Activated T-cell treated with anti-CD3 and anti-CD28 coated beads for 24 hours (primary cell): ENCODE data around the gene CLP1.
"Not testable (repeated sequence)": the region's sequence is repeated elsewhere in the genome, so short reads cannot be mapped to it uniquely, and the experiment has no call there.

Source experiments
- DNase-seq: peaks from one replicate; pipeline ENCODE4 v3.0.0-alpha.2; 2020; ENCODE audit warnings: low read depth

Gene CLP1

DNA sequence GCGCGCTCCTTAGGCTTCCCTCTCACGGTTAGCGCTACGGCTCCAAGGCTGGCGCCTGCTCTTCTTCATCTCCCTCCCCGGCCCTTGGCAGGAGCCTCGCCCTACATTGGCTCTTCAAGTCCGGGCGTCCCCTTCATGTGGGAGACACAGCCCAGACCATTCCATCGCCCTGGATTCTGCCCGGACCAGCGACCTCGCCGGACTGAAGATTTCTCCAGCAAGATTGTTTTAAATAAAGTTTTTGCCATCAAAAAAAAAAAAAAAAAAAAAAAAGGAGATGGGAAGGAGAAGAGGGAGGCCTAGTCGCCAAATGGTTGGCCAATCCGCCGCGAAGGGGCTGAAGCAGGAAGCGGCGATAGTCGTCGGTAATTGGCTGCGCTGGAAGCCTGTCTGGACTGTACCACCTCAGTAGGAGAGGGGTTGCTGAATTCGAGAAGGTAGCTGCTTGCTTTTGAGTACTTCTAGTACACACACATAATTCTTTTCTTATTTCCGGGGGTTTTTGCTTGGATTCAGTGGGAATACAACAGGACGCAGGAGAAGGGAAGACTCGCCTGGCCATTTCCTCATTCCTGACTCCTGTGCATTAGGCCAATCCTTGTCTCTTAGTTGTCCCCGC is 9.7 kb downstream of the CLP1 start:
- peak; percentile 88 for DNase-seq

DNA sequence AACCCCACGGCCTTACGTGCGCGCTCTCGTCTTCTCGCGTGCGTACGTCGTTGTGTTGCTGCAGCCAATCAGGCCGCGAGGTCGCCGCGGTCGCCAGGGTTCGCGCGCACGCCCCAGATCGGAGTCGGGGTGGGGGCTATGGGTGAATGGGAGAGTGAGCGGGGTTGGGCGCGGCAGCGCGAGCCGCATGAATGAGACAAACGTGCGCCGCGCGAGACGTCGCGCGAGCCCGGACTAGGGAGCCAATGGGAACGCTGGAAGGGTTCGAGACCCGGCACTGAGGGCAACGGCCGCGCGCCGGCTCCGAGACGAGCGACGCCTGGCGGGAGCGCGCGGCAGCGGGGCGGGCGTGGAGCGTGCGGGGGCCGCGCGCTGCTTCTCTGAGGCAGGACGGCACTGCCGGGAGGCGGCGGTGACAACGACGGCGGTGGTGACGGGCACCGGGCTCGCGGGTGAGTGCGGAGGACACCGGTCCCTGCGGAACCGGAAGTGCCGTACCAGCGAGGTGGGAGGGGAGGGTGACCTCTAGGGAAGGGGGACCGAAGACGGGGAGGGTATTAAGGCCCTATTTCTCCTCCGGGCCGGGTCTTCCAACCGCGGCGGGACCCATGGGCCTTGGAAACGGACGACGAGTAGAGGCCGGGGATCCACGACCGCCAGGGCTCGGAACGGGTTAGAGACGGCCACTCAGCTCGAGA is 10.3 kb downstream of the CLP1 start, which contains the start of gene ZDHHC5:
Gene ZDHHC5, plus strand, starts transcription at position 379 of the 698 bp plus-strand sequence. CDS start 4,977 bp downstream, outside the sequence.
- DNase-seq = peak; percentile 99

DNA sequence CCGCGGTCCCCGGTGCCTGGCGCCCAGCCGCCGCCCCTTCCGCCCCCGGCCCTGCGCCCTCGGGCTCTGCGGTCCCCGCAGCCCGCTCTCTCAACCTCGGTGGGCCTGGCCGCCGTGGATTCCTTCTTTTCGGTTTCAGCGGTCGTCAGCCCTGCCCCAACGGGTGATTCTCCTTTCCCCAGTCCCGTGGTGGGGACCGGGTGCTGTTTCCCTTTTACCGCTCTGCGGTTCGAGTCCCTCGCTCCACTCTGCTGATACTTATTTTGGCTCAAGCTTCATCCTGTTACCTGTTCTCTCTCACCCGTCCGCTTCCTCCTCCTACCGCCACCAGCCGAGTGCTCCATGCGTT is 10.8 kb downstream of the CLP1 start:
- no peak for DNase-seq

DNA sequence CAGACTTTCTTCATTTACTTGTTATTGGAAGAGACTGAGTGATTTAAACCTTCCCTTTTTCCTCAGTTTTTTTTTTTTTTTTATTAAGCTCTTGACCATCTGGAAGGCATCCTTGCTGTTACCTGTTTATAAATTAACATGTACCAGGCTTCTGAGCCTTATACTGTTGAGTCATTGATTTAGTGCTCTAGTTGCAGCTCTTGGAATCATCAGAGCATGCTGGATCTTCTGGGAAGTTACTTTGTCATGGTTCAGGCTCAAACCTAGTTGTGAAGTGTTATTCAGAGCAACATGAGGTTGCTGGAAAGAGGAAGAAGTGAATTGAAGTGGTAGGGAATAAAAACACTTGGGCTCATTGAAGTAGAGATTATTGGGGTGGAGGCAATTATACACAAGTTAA is 16.7 kb downstream of the CLP1 start:
- DNase-seq = no peak

DNA sequence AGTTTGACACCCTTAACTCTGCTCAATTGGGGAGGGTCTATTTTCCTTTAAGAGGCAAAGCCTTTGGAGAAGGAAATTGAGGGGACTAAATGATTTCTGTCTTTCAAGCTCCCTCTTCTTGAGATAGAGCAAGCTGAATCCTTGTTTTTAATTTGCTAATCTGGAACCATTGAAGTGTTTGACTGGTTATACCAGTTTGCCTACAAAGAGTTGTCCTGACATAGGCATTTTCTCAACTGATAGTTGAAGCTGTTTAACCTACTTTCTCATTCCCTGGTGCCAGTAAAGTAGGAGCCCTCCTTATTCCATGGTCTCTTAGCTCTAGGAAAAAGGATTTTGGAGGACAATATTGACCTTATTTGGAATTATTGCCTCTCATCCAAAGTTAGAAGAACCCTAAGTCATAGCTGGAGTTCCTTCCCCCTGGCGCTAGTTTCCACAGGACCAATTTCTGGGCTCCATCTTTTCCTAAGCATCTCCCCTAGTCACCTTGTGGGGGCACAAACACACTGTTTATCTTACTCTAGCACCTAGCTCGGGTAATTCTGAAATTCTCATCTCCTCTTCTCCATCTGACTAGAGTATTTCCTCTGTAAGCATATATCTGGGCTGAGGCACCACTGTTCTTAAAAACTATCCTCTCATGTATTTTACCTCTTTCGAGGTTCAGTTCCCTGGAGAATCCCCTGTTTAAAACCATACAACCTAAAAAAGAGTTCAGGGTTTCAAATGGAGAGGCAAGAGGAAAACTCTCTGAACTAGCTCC is 17.8 kb downstream of the CLP1 start:
- DNase-seq = no peak

DNA sequence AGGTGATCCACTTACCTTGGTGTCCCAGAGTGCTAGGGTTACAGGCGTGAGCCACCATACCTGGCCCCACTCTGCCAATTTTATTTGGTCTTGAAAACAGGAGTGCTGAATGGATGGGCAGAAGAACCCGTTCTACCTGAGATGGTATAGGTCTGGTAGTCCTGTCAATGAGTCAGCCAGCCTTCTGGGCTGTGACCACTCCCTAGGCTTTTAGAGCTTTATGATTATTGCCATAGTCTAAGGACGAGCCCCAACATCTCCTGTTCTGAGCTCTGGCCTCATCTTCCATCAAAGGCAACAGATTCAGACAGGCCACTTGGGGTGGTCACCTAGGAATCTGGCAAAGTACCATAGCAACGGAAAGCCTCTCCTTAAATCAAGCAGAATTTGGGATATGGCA is 21.8 kb downstream of the CLP1 start:
- no peak for DNase-seq

DNA sequence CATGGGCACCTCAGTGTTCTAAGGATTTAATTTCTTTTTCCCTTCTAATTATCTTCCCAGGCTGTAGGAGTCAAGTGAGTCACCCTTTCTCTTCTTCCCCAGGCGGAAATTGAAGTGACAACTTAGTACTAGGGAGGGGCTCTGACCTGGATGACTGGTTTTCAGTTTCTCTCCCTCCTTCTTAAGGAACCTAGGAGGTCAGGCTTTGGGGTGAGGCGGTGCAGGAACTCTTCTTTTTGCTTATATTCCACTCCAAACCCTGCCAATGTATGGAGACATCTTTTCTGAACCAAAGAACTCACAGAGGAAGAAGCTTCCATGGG is 23.0 kb downstream of the CLP1 start:
- DNase-seq = no peak

DNA sequence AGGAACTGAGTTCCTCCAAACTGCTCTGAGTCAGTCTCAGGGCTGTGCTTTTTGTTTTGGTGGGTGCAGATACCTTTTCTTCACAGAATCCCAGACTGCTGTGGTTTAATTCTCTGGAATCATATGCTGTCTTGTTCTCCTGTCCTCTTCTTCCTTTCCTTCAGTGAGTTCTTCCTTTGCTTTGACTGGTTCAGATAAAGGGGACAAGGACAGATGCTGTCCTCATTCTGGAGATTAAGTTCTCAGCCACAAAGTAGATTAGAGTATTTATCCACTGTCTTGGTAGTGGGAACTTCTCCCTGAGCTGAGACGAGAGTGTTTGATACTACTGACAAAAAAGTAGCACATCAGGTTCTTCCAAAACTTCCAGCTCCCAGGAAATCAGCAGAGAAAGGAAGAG is 23.6 kb downstream of the CLP1 start:
- DNase-seq = no peak

DNA sequence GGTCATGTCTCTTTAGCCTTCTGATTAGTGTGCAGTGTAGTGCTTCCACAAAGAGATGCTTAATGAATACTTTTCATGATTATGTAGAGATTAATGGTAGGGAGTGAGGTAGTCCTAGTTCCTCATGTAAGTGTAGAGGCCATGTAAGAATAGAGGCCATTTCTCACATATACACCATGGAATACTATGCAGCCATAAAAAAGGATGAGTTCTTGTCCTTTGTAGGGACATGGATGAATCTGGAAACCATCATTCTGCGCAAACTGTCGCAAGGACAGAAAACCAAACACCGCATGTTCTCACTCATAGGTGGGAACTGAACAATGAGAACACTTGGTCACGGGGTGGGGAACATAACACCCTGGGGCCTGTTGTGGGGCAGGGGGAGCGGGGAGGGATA is 32.9 kb downstream of the CLP1 start:
- DNase-seq = not testable (repeated sequence)

DNA sequence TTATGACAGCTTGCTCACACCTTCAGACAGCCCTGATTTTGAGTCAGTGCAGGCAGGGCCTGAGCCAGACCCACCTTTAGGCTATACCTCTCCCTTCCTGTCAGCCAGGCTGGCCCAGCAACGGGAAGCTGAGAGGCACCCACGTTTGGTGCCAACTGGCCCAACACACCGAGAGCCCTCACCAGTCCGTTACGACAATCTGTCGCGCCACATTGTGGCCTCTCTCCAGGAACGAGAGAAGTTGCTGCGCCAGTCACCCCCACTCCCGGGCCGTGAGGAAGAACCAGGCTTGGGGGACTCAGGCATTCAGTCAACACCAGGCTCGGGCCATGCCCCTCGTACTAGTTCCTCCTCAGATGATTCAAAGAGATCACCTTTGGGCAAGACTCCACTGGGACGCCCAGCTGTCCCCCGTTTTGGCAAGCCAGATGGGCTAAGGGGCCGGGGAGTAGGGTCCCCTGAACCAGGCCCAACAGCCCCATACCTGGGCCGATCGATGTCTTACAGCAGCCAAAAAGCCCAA is 41.3 kb downstream of the CLP1 start:
- DNase-seq = no peak

DNA sequence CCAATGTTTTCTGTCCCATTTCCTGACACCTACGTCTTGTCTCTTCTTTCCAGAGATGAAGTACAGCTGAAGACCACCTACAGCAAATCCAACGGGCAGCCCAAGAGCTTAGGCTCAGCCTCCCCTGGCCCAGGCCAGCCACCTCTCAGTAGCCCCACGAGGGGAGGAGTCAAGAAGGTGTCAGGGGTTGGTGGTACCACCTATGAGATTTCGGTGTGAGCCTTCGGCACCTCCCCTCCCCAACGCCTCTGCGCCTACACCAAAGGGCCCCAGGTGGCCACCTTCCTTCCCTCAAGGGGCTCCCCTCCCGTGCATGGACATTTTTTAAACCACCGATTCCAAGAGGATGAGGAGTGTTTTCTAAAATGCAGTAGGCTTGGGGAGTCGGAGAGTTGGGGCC is 42.3 kb downstream of the CLP1 start:
- no peak for DNase-seq

DNA sequence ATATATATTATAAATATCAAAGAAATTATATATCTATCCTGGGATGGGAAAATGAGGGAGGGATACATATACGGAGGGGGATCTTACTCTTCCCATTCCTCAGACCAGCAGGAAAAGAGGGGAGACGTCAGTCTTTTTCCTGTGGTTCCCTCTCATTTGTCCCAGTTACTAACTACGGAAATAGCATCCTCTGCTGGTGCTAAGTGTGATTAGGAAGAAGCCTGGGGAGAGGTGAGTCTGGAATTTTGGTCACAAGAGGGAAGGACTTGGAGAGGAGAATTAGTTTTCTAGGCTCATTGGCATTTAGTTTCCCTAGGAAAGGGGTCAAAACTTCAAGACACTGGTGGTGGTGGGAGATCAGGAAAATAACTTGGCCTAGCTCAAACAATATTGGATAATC is 42.9 kb downstream of the CLP1 start:
- no peak for DNase-seq

DNA sequence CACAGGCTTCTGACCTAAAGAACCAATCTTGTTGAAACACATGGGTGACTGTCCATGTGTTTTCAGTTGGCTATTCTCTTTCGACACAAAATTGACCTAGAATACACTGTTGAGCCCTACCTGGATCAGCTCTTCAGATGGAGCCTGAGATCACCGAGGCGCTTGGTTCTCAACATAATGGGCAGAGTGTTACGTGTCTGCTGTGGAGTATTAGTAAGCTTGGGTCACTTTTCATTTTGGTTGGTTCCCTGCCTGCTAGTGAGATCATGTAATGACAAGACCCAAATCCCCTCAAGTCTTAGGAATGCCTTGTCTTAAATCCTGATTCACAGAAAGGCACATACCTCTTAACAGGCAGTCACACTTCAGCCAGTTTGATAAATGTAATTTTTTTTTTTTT is 45.8 kb downstream of the CLP1 start:
- DNase-seq = no peak

DNA sequence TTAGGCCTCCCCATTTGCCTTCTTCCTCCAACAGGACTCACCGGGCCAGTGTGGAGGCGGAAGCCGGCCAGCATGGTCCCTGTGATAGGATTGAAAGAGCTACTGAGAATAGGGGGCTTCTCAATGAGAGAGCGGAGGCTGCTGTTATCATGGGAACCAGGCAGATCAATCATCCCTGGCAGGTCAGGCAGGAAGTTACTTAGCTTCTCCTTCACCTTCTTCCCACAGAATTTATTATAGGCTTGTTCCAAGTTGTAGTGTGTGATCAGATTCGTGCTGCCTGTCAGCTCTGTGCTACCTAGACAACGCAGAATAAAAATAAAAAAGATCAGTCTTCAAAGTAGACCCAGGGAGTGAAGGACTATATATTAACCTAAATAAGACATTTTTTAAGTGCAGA is 47.4 kb downstream of the CLP1 start:
- no peak for DNase-seq

DNA sequence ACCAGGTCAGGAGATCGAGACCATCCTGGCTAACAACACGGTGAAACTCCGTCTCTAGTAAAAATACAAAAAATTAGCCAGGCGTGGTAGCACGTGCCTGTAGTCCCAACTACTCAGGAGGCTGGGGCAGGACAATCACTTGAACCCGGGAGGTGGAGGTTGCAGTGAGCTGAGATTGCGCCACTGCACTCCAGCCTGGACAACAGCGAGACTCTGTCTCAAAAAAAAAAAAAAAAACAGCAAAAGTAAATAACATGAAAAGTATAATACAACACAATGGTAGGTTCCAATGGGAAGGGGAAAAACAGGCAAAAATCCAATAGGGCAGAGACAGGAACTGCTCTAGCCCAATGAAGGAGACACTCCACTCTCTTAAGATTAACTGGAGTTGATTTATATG is 47.9 kb downstream of the CLP1 start:
- DNase-seq = not testable (repeated sequence)

DNA sequence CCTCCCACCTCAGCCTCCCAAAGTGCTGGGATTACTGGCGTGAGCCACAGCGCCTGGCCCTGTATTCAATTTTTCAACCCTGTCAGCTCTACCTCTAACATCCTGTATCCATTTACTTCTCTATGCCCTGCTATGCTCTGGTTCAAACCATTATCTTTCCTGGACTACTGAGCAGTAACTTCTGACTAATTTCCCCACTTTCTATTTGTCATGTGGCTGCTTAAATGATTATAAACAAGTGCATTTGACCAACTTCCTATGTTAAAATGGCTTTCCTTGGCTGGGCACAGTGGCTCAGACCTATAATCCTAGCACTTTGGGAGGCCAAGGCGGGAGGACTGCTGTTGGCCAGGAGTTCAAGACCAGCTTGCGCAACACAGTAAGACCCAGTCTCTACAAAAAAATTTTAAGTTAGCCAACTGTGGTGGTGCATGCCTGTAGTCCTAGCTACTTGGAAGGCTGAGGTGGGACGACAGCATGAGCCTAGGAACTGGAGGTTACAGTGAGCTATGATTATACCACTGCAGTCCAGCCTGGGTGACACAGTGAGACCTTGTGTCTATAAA is 52.3 kb downstream of the CLP1 start:
- DNase-seq = no peak
